Measurements from ENCODE around the gene ARL2BP. TPM values are rescaled to one million over a fixed set of nuclear protein-coding genes. Genes with fewer than 3 reads are reported as not detected.

Gene ARL2BP
- total and polyA plus RNA-seq, 4 donors, result 32.8 to 63.2 (median 44.1) TPM

- Histone ChIP-seq H3K27ac (ENCODE audit: low read depth in 1 of 2, low read length in 1 of 2) (peak overlapping the region in 1 of 2 donors; percentile 90), H3K36me3 (ENCODE audit: control insufficient read depth in 4 of 4, insufficient read depth in 4 of 4, low read length in 4 of 4) (no peaks in the 10 kb centered on the region), H3K4me3 (peak overlapping the region; percentile 68), H3K9ac (ENCODE audit: insufficient read depth in 1 of 2, low read length in 2 of 2) (no peak overlapping the region), H3K9me3 (ENCODE audit: control insufficient read depth in 4 of 4, insufficient read depth in 3 of 4, low read length in 3 of 4) (no peaks in the 10 kb centered on the region), H3K4me1 (ENCODE audit: control insufficient read depth in 5 of 5, insufficient read depth in 5 of 5, low read length in 5 of 5) (peaks cover 0 to 13% (median 0%) of the 10 kb centered on the region in 5 donors), H3K27me3 (ENCODE audit: control insufficient read depth in 3 of 3, insufficient read depth in 3 of 3, low read length in 2 of 3) (peaks cover 0 to 42% (median 27%) of the 10 kb centered on the region in 3 donors)
- no peak for ATAC-seq (ENCODE audit: insufficient read depth, low FRiP score)
- no peak for TF ChIP-seq CTCF (IDR thresholded peaks at IDR 0.05; ENCODE audit: control extremely low read depth, extremely low read depth)
- WGBS, 2 donors, result 11 to 12% methylated on average over 14 of the region's 14 CpGs
- no peak for DNase-seq
These were observed 38.8 kb downstream of the ARL2BP start for GRCh38 chr16:57283959-57284208.

DNA sequence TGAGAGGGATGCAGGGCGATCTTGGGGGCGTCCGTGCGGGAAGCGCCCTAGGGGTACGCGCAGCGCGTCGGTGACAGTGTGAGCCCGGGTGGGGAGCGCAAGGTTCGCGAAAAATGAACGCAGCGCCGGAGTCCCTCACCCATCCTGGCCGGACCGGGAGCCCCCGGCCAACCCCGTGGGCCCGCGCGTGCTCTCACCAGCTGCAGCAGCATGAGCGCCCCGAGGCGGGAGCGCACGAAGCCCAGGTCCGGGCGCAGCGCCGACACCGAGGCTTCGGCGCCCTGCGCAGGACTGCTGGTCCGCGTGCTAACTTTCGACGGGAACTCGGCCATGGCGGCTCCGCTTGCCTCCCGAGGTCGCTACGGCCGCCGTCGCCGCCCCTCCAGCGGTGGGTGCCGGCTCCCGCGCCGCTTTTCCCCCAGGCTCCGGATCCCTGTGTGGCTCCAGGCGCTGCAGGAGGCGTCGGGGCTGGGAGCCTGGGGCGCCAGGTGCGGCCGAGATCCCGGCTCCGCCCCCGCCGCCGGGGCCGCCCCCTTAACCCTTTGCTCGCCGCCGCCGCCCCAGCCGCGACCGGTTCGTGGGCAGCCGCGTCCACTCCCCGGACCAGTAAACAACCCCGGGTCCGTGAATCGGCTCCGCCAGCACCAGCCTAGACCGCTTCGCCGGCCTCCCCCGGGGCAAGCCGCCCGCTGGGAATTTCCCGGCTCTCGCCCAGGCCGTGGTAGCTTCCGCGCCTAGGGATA, 39.3 kb downstream of the ARL2BP start, which contains the start of gene PLLP:
PLLP (minus strand) TSS at position 464 of the 743 bp plus-strand sequence; CDS start at position 332, 132 bp downstream.
- ATAC-seq (ENCODE audit: insufficient read depth, low FRiP score) (peak; percentile 88), DNase-seq (peak in 2 of 3 donors; percentile 46 to 52)
- no peaks in the 10 kb centered on the region for H3K9me3 ChIP-seq (ENCODE audit: control insufficient read depth in 4 of 4, insufficient read depth in 3 of 4, low read length in 3 of 4)
- H3K27me3 ChIP-seq (ENCODE audit: control insufficient read depth in 3 of 3, insufficient read depth in 3 of 3, low read length in 2 of 3), result peaks cover 0 to 42% (median 26%) of the 10 kb centered on the region in 3 donors
- peaks cover 0 to 13% (median 0%) of the 10 kb centered on the region in 5 donors for H3K4me1 ChIP-seq (ENCODE audit: control insufficient read depth in 5 of 5, insufficient read depth in 5 of 5, low read length in 5 of 5)
- H3K27ac ChIP-seq (ENCODE audit: low read depth in 1 of 2, low read length in 1 of 2), result peak within 1 kb of the TSS in 1 of 2 donors; percentile 90
- no peak for TF ChIP-seq CTCF (IDR thresholded peaks at IDR 0.05; ENCODE audit: control extremely low read depth, extremely low read depth)
- H3K9ac ChIP-seq (ENCODE audit: insufficient read depth in 1 of 2, low read length in 2 of 2), result no peak within 1 kb of the TSS
- H3K4me3 ChIP-seq, result peak within 1 kb of the TSS; percentile 68
- 2% methylated on average over 86 to 95 of the region's 95 CpGs for WGBS, 2 donors
- H3K36me3 ChIP-seq (ENCODE audit: control insufficient read depth in 4 of 4, insufficient read depth in 4 of 4, low read length in 4 of 4), result no peaks in the 10 kb centered on the region

- Histone ChIP-seq H3K36me3 (ENCODE audit: control insufficient read depth in 4 of 4, insufficient read depth in 4 of 4, low read length in 4 of 4) (no peaks in the 10 kb centered on the region), H3K9ac (ENCODE audit: insufficient read depth in 1 of 2, low read length in 2 of 2) (no peak overlapping the region), H3K9me3 (ENCODE audit: control insufficient read depth in 4 of 4, insufficient read depth in 3 of 4, low read length in 3 of 4) (no peaks in the 10 kb centered on the region), H3K4me1 (ENCODE audit: control insufficient read depth in 5 of 5, insufficient read depth in 5 of 5, low read length in 5 of 5) (peaks cover 0 to 13% (median 0%) of the 10 kb centered on the region in 5 donors), H3K27ac (ENCODE audit: low read depth in 1 of 2, low read length in 1 of 2) (peak overlapping the region in 1 of 2 donors; percentile 90), H3K27me3 (ENCODE audit: control insufficient read depth in 3 of 3, insufficient read depth in 3 of 3, low read length in 2 of 3) (peaks cover 0 to 40% (median 26%) of the 10 kb centered on the region in 3 donors), H3K4me3 (peak overlapping the region; percentile 68)
- no peak for TF ChIP-seq CTCF (IDR thresholded peaks at IDR 0.05; ENCODE audit: control extremely low read depth, extremely low read depth)
- ATAC-seq (ENCODE audit: insufficient read depth, low FRiP score) (no peak), DNase-seq (no peak)
- WGBS, 2 donors, result 15 to 18% methylated on average over 22 of the region's 22 CpGs
These were observed 39.9 kb downstream of the ARL2BP start for GRCh38 chr16:57284952-57285363.
